Lung (tissue), 12 donors: ENCODE data around the gene GRIK3. TPM values are rescaled to one million over a fixed set of nuclear protein-coding genes. Genes with fewer than 3 reads are reported as not detected.

Experiments used
- ATAC-seq: fragments of 200-7000 bp; cut with Tn5 transposase; one replicate; pipeline ENCODE4 v1.9.1; 2020; ENCODE audit warnings: moderate number of reproducible peaks; ENCODE audit not compliant: insufficient read depth, low FRiP score
- DNase-seq, 3 donors: peaks; one replicate each; pipeline ENCODE4 v3.0.0-alpha.2; 2013 to 2017
- H3K27ac ChIP-seq, 2 donors: one replicate each; pipeline ENCODE4 v1.5.1; 2013; ENCODE audit warnings: mild to moderate bottlenecking in 2 of 2, moderate library complexity in 2 of 2, control low read depth in 1 of 2, inconsistent platforms in 1 of 2, low read depth in 1 of 2, low read length in 1 of 2
- H3K27me3 ChIP-seq, 3 donors: one replicate each; pipeline ENCODE4 v1.5.1; 2013; ENCODE audit warnings: low read length in 2 of 3; ENCODE audit not compliant: control insufficient read depth in 3 of 3, insufficient read depth in 3 of 3
- H3K36me3 ChIP-seq, 4 donors: one replicate each; pipeline ENCODE4 v1.5.1; 2013; ENCODE audit warnings: low read length in 4 of 4, mild to moderate bottlenecking in 1 of 4, moderate library complexity in 1 of 4; ENCODE audit not compliant: control insufficient read depth in 4 of 4, insufficient read depth in 4 of 4
- H3K4me1 ChIP-seq, 5 donors: one replicate each; pipeline ENCODE4 v1.5.1; 2013; ENCODE audit warnings: low read length in 5 of 5, mild to moderate bottlenecking in 2 of 5, moderate library complexity in 1 of 5; ENCODE audit not compliant: control insufficient read depth in 5 of 5, insufficient read depth in 5 of 5
- H3K4me3 ChIP-seq: one replicate; pipeline ENCODE4 v1.5.1; 2013; ENCODE audit warnings: mild to moderate bottlenecking, control low read depth, moderate library complexity
- H3K9ac ChIP-seq, 2 donors: one replicate each; pipeline ENCODE4 v1.5.1; 2013; ENCODE audit warnings: low read length in 2 of 2, control low read depth in 1 of 2; ENCODE audit not compliant: insufficient read depth in 1 of 2
- H3K9me3 ChIP-seq, 4 donors: one replicate each; pipeline ENCODE4 v1.5.1; 2013; ENCODE audit warnings: low read length in 3 of 4, mild to moderate bottlenecking in 1 of 4, moderate library complexity in 1 of 4; ENCODE audit not compliant: control insufficient read depth in 4 of 4, insufficient read depth in 3 of 4
- CTCF ChIP-seq: IDR thresholded peaks from 2 replicates; pipeline ENCODE4 v1.5.1; 2012; ENCODE audit warnings: mild to moderate bottlenecking; ENCODE audit errors: control extremely low read depth, extremely low read depth
- WGBS, 2 donors: extraction: QIAGEN DNeasy Blood & Tissue Kit; methylation state at CpG; one replicate each; pipeline ENCODE4 v1.1.7; 2013; 5-methylcytosine and 5-hydroxymethylcytosine counted together
- polyA plus RNA-seq, 2 donors: library from polyadenylated mRNA; stranded (reverse); fragments of 200-250 nt; gene quantifications; one replicate each; pipeline ENCODE4 v1.2.1, GENCODE V29; 2013
- total RNA-seq, 2 donors: library from RNA; depleted of rRNA in 1 of 2; stranded (reverse); fragments of >200 nt in 1 of 2; gene quantifications; one replicate each; pipeline ENCODE4 v1.2.1, GENCODE V29; 2014 to 2021
- donor health status: control.
- donor health status: control.
- donor health status: Bipolar disorder and iron deficiency.
- donor health status: healthy.
- donor health status: DM: yes; HTN: yes; CAD: no.

The GRIK3 gene
- total and polyA plus RNA-seq, 4 donors = 0.01 to 0.40 (median 0.07) TPM

GRCh38 chr1:36920801-36921405 is 113.4 kb downstream of the GRIK3 start:
- DNase-seq = no peak
- 72 to 82% methylated on average over 6 of the region's 6 CpGs for WGBS, 2 donors
- Histone ChIP-seq H3K27me3 (peaks cover 0 to 20% (median 0%) of the 10 kb centered on the region in 3 donors), H3K9me3 (peaks cover 0 to 11% (median 0%) of the 10 kb centered on the region in 4 donors), H3K4me1 (no peaks in the 10 kb centered on the region), H3K4me3 (no peak overlapping the region), H3K9ac (no peak overlapping the region), H3K27ac (no peak overlapping the region), H3K36me3 (no peaks in the 10 kb centered on the region)
- ATAC-seq = no peak
- no peak for TF ChIP-seq CTCF

DNA sequence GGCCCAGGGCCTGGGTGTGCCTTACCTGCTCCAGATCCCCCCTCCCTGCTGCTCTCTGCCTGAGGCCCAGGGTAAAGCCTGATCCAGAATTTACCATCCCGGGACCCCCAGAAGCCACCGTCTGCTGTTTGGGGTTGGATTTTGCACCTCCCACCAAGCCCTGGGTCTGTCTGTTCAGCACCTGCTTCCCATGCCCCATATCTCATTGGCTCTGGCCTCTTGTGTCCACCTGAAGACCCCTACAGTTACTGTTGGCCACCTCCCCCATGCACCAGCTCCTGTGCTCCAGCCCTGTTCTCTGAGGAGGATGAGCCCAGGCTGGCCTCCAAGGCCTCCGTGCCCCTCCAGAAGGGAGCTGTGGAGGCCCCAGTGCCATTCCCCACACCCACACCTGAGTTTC is 113.9 kb downstream of the GRIK3 start:
- H3K9ac ChIP-seq = no peak overlapping the region
- peaks cover 0 to 11% (median 0%) of the 10 kb centered on the region in 4 donors for H3K9me3 ChIP-seq
- ATAC-seq (no peak), DNase-seq (no peak)
- peaks cover 0 to 20% (median 0%) of the 10 kb centered on the region in 3 donors for H3K27me3 ChIP-seq
- WGBS, 2 donors = 82 to 91% methylated on average over 3 of the region's 3 CpGs
- TF ChIP-seq CTCF = no peak
- no peaks in the 10 kb centered on the region for H3K36me3 ChIP-seq
- no peak overlapping the region for H3K4me3 ChIP-seq
- H3K27ac ChIP-seq = no peak overlapping the region
- H3K4me1 ChIP-seq = no peaks in the 10 kb centered on the region

- H3K27me3 ChIP-seq = peaks cover 0 to 20% (median 0%) of the 10 kb centered on the region in 3 donors
- 68 to 80% methylated on average over 9 of the region's 9 CpGs for WGBS, 2 donors
- no peak for TF ChIP-seq CTCF
- H3K36me3 ChIP-seq = no peaks in the 10 kb centered on the region
- no peak overlapping the region for H3K27ac ChIP-seq
- H3K9ac ChIP-seq = no peak overlapping the region
- no peak overlapping the region for H3K4me3 ChIP-seq
- DNase-seq (no peak), ATAC-seq (no peak)
- H3K9me3 ChIP-seq = peaks cover 0 to 11% (median 0%) of the 10 kb centered on the region in 4 donors
- no peaks in the 10 kb centered on the region for H3K4me1 ChIP-seq
Measured at GRCh38 chr1:36919491-36920145, 114.7 kb downstream of the GRIK3 start.
